Heart left ventricle (tissue), 13 donors: ENCODE data around the gene ACTR3C.
"Not testable (repeated sequence)": the region's sequence is repeated elsewhere in the genome, so short reads cannot be mapped to it uniquely, and the experiment has no call there.

Experiments used
- POLR2A ChIP-seq, 2 donors: fragments of 450-650 bp; IDR thresholded peaks; one replicate each; pipeline ENCODE4 v1.6.1; 2017; ENCODE audit warnings: antibody characterized with exemption in 2 of 2, mild to moderate bottlenecking in 2 of 2, moderate library complexity in 2 of 2
- TF ChIP-seq, protein P1 (sequence below), 12 donors: fragments of 200-600 bp; sonication (generic) in 4 of 12; IDR thresholded peaks; one replicate each; pipeline versions ENCODE4 v1.5.0 to v1.8.0; 2018 to 2022; ENCODE audit warnings: antibody characterized with exemption in 12 of 12, mild to moderate bottlenecking in 5 of 12
- donor health status: ischemic (EF 13 %, LVEDD 7.1; RV severe dilation, severe dysfunction).
- donor health status: DM: no; HTN: yes; CAD: no.
- donor health status: DM: no; HTN: no; CAD: no.
- donor health status: ischemic (EF 25% LVEDD 6.9; RV normal size, moderate dysfunction).
- donor health status: ischemic (EF 25% LVEDD 5.7; RV mildly dilated, moderate dysfunction).
- donor health status: ischemic (EF 35%, LVEDD 5.7; RV mildly dilated, moderate dysfunction).
- donor health status: nonischemic (EF 11% LVEDD 7.7; RV severe dilation, severe dysfunction).
- donor health status: DM: yes; HTN: yes; CAD: no.
- donor health status: PGD.
- donor health status: ischemic (EF 29% LVEDD 5.4; RV normal size, mild dysfunction).
- donor health status: nonischemic (EF 23%, LVEDD 6.1; RV moderate dilation, normal function).

DNA sequence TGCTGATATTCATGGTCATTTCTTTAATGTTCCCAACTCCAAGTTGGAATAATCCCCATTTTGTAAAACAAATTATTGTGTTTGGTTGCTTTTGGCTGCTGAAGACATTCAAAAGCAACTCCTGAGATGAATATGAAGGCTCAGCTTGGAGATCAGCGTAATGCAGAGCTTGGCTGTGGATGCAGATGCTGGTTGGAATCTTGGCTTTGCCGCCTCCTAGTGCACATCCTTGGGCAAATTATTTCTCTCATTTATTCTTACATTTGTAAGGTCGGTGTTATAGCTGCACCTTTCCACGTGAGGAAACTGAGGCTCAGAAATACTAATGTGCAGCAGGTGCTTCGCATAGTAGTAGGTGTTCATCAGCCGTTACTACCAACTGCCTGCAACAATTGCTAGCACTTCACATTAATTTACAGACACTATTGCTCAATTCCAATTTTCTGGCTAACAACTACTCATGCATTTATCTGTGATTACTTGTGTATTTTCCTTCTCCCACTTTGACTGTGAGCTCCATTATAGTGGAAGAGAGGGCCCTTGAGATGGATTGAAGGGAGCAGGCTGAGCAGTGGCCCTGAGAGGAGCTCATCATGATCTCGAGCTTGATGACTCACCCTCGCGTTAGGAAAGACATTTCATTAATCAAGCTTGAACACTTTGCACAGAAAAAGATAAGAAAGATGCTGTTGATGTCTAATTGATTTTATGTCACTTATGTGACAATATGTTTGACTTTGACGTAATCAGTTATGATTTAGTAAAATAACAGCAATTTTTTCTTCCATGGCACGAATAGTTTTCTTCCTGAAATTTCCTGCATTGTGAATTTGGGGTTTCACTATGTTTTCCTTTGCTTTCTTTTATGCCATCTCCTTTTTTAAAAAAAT lies 101.0 kb downstream of the ACTR3C start:
- TF ChIP-seq, protein P1, sequence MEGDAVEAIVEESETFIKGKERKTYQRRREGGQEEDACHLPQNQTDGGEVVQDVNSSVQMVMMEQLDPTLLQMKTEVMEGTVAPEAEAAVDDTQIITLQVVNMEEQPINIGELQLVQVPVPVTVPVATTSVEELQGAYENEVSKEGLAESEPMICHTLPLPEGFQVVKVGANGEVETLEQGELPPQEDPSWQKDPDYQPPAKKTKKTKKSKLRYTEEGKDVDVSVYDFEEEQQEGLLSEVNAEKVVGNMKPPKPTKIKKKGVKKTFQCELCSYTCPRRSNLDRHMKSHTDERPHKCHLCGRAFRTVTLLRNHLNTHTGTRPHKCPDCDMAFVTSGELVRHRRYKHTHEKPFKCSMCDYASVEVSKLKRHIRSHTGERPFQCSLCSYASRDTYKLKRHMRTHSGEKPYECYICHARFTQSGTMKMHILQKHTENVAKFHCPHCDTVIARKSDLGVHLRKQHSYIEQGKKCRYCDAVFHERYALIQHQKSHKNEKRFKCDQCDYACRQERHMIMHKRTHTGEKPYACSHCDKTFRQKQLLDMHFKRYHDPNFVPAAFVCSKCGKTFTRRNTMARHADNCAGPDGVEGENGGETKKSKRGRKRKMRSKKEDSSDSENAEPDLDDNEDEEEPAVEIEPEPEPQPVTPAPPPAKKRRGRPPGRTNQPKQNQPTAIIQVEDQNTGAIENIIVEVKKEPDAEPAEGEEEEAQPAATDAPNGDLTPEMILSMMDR (IDR thresholded peaks at IDR 0.05) = not testable (repeated sequence)
- TF ChIP-seq POLR2A (IDR thresholded peaks at IDR 0.05) = not testable (repeated sequence)
